T-helper 2 cell treated with Interferon-gamma antibody and Interleukin-4, amounts not matched to agents 100 ng/mL and 5 ng/mL, for 36 hours (primary cell): ENCODE measurements around the gene PQBP1. TPM values are rescaled to one million over a fixed set of nuclear protein-coding genes. Genes with fewer than 3 reads are reported as not detected.

Experiments
- intact Hi-C: fragments of 100-400 bp; cut with micrococcal nuclease; formaldehyde crosslinking; loops from one replicate; pipeline ENCODE4 v1.15.1; 2023
- total RNA-seq: library from RNA; stranded (reverse); gene quantifications from 2 replicates; pipeline ENCODE4 v1.2.3, GENCODE V29; 2022

PQBP1 gene
- total RNA-seq, 1 donor from 2014 or later: 77.9 TPM

DNA sequence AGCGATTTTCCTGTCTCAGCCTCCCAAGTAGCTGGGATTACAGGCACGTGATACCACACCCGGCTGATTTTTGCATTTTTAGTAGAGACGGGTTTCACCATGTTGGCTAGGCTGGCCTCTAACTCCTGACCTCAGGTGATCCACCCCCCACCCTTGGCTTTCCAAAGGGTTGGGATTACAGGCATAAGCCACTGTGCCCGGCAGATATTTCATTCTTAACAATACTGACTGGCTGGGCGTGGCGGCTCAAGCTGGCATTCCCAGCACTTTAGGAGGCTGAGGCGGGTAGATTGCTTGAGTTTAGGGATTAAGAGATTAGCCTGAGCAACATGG, 1.3 kb downstream of the PQBP1 start:
- intact Hi-C loops: loop anchor here (5.0 to 10.0 kb wide), 4 partner anchors 97 to 266 kb away; partner anchors contain the start of genes HDAC6, MAGIX, SUV39H1 and TFE3

DNA sequence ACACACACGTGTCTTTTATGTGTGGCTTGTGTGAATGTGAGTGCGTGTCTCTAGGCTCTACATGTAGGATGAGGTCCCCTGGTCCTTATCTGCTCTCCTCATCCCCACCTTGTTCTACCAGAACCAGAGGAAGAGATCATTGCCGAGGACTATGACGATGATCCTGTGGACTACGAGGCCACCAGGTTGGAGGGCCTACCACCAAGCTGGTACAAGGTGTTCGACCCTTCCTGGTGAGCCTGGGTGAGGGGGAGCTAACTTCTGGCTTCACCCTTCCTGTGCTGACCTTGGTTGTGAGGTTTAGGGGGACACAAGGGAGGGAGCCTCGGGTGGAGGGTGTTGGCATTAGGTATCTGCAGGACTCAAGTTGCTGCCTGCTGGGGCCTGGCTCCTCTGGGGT, 3.3 kb downstream of the PQBP1 start:
- intact Hi-C loops: no loop called here

DNA sequence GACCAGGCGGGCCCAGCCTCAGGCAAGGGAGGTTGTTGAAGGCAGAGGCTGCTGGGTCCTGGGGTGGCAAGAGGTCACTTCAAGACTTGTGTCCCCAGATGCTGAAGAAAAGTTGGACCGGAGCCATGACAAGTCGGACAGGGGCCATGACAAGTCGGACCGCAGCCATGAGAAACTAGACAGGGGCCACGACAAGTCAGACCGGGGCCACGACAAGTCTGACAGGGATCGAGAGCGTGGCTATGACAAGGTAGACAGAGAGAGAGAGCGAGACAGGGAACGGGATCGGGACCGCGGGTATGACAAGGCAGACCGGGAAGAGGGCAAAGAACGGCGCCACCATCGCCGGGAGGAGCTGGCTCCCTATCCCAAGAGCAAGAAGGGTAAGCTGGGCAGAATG, 4.4 kb downstream of the PQBP1 start:
- intact Hi-C loops: no loop called here

DNA sequence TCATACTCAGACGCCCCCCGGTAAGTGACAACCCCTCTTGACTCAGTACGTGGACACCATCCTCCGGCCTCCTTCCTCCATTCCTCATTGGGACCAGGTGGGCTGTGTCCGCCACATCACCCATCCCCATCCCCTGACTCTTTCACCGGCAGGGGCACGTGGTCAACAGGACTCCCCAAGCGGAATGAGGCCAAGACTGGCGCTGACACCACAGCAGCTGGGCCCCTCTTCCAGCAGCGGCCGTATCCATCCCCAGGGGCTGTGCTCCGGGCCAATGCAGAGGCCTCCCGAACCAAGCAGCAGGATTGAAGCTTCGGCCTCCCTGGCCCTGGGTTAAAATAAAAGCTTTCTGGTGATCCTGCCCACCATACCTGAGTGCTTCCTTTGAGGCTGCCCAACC, 5.0 kb downstream of the PQBP1 start:
- intact Hi-C loops: no loop called here

DNA sequence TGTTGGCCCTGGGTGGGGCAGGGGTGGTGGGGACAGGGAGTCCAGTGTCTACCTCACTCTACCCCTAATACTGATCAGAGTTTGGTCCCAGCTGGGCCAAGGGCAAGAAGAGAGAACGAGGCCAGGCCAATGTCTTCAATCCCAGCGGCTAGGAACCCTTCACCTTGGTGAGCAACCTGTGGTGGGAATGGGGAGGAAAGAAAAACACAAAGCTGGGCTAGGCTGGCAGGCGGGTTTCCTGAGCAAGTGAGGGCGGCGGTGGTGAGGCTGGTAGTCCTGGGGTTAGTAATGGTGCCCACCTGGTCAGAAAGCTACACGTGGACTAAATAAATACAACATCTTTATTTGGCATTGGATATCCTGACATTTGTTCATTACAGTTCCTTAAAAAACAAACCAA, 5.6 kb downstream of the PQBP1 start:
- intact Hi-C loops: no loop called here

DNA sequence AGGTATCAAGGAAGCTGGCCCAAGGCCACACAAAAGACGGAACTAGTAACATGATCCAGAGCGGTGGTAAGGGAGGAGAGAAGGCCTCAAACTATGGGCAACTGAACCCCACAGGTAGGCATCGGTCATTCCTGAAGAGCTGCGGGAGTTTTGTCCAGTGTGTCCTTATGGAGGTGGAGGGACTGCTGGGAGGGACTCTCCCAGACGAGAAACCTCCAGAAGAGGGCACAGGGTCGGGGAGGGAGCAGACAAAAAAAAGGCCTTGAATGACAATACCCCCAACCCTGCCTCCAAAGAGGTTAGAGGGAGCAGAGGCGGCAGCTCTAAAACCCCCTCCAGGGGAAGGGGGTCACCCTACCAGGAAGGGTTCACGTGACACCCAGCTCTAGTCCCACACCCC, 6.5 kb downstream of the PQBP1 start:
- intact Hi-C loops: no loop called here

DNA sequence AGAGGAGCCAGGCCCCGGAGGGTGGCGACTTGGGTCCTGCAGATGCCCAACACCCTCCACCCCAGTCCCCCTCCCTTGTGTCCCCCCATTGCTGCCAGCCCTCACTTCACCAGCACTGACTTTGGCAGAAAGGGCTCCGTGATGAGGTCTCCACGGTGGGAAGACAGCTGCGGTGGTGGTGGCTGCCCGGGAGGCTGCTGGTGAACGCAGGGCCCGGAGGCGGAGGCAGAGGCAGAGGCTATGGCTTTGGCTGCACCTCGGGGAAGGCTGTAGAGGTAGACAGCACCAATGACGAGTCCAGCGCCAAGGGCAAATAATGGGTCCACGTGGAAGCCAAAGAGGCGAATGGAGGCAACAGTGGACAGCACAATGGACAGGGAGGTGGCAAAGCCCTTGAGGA, 6.9 kb downstream of the PQBP1 start:
- intact Hi-C loops: no loop called here

DNA sequence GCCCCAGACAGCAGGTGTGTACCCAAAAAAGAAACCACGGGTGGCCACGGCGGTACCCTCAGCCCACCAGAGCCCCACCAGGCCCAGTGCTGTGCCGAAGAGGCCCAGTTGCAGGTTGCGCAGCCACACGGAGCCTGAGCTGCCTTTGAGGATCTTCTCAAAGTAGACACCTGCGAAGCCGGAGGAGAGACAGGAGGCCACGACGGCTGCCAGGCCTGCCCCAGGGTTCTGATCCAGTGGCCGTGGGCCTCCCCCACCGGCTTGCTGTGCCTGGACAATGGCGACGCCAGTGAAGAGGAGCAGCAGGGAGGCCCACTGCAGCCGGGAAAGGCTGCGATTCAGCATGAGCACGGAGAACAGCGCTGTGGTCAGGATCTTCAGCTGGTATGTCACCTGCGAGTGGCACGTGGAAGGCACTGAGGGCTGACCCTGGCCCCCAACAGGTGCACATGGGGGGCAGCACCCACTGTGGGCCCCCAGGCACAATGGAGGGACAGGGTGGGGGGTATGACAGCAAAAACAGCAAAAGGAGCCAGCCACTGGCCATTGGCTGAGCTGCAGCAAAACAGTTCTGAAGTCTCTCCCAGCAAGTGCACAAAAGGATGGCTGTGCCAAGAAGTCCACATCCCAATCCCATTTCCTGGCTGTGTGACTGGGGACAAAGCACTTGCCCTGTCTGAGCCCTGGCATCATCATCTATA, 7.5 kb downstream of the PQBP1 start:
- intact Hi-C loops: no loop called here

DNA sequence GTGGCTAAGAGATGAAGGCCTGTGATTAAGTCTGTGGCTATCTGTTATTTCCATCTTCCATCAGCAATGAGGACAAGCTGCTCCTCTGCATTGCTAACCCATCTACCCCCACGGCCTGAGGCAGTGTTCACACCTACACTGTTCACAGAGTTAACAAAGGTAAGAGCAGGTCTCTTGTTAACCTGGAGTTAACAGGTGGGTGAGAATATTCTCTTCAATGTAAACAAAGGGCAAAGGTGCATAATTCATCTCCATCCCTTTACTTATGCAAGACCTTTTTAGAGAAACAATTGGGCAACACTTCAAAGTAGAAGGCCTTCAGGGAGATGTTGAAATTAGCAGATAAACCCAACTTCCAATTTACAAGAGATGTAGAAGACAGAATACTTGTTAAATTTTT, 10.9 kb downstream of the PQBP1 start:
- intact Hi-C loops: no loop called here

DNA sequence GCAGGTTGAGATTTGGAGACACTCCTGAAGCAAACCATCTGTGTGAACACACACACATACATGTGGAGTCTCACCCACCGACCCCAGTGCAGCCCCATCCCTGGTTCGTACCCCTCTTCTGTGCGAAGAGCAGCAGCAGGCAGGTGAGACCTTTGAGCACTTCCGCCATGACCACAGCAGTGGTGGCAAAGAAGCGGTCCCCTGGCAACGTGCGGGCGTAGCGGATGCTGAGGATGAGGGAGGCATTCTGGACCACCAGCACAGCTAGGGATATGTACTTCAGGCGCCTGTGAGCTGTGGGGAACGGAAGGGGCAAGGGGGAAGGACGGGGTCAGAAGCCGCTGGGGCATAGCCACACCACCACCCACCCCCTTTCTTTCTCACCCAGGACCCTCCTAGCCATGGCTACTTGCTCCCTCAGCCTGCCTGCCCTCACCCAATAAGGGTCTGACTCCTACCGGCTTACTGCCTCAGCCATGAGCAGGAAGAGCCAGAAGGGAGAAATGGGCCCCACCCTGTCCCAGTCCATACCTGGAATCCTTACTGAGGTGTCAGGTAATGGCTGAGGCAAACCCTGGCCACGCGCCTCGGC, 12.1 kb downstream of the PQBP1 start:
- intact Hi-C loops: loop anchor here (10.0 kb wide), 1 partner anchor 265 kb away; no protein-coding TSS in a partner anchor

DNA sequence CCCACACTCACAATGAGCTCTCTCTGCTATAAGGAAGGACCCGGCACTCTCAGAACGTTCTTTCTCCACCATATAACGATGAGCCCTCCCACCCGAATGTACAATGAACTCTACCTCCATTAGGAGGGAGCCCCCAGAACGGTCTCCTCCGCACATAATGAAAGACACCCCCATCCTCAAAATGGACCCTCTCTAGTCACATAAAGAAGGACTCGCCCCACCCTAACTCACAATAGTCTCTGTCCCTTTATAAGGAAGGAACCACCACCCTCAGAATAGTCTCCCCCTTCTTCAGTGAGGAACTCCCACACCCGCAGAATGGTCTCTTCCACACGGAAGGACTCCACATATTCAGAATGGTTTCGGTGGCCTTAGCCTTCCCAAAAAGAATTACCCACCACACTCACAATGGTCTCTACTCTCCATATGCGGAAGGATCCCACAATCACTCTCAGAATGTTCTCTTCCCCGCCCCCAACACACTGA, 13.2 kb downstream of the PQBP1 start:
- intact Hi-C loops: loop anchor here (1.0 to 10.0 kb wide), 2 partner anchors 14 to 266 kb away; partner anchors contain the start of genes PQBP1 and TIMM17B

DNA sequence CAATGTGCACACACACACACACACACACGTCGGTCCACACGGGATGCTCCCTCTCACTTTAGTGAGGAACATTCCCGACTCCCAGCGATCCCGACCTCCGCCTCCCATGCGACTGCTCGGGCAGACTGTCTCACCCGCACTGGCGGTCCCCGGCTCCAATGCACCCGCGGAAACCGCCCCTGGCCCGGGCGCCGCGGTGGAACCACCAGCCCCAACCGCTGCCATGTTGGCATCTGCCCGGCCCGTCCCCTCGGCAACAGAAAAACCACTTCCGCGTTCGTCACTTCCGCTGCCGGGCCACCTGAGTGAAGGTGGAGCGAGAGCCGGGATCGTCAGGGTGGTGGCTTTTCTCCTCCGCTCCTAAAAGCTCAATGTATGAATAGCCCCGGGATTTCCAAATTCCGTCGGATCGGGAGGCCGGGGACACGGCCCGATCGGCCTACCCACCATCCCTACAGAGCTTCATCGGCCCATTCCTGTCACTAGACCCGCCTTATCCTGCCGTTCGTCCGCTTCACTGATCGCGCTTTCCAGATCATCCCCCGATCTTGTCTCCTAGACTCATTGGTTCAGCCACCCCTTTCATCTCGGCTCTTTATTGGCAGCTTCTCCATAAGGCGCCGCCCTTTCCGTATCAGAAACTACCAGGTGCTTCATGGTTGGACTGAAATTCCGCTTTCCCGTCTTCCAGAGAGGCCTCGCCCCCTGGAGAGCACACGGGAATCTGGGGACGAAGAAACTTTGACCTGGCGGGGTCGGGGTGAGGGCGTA, 13.9 kb downstream of the PQBP1 start, which contains the start of gene SLC35A2:
Gene SLC35A2 (minus strand): TSS at position 235 of the 771 bp plus-strand sequence. CDS start 10 bp downstream, at position 225.
- intact Hi-C loops: loop anchor here (1.0 to 10.0 kb wide), 2 partner anchors 14 to 267 kb away; partner anchors contain the start of genes PQBP1 and TIMM17B

DNA sequence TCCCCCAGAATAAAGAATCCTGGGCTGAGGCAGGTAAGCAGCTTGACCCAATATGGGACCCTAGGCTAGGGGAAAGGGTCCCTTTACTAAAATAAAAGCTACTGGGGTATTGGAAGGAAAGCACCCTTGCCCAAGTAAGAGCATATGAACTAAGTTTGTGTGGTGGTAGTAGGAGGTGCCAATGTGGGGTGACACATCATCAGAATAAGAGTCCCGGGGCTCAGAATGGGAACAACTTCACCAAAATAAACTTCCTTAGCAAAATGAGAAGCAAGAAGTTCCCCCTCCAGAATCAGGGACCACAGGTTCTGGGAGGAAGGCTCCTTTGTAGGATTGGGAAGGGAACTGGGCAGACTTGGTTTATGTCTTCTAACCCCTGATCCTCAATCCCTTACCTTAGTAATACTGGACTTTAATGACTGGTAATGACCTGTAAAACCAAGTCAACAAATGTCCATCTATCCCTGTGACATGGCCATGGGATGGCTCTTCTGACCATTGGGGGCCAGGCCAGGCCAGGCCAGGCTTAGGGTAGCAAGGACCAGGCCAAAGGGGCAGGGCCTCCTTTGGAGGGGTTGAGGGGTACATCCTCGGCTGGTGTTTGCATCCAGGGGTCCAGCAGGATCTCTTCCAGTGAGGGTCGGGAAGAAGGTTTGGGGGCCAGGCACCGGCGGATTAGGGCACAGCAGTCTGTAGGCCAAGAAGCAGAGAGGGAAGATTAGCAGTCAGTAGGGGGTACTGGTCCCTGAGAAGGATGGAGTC, 16.1 kb downstream of the PQBP1 start:
- intact Hi-C loops: loop anchor here (10.0 kb wide), 1 partner anchor 269 kb away; no protein-coding TSS in a partner anchor

DNA sequence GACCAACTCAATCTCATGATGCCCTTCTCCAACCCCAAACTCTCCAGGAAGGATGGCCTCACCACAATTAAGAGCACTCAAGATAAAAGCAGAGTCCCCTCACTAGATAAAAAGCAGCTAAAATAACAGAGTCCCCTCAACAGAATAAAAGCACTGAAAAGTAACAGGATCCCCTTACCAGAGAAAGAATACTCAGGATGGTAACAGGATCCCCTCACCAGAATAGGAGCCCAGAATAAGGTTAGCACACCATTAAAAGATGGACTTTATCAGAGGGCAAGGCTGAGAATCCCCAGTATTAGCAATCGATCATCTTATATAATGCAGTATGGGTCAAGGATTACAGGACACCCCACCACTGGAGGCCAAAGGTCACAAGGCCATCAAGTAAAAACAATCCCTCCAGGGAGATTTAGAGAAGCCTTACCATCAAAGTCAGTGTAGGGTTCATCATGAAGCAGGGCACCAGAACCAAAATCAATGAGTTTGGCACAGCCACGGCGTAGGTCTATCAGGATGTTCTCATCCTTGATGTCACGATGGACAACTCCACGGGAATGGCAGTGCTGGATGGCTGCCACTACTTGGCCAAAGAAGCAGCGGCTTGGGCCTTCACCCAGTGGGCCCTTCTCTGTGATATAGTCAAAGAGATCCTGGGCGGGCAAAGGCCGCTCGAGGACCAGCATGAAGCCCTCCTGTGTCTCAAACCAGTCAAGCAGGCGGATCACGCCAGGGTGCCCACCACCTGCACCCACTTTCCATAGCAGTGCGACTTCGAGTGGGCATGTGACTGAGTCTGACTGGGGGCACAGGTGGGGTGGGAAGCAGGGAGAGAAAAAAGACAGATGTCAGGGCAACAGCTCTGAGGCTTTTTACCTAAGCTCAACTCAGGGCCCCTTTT, 17.1 kb downstream of the PQBP1 start:
- intact Hi-C loops: loop anchor here (5.0 to 10.0 kb wide), 2 partner anchors 87 to 270 kb away; partner anchors contain the start of gene GRIPAP1

DNA sequence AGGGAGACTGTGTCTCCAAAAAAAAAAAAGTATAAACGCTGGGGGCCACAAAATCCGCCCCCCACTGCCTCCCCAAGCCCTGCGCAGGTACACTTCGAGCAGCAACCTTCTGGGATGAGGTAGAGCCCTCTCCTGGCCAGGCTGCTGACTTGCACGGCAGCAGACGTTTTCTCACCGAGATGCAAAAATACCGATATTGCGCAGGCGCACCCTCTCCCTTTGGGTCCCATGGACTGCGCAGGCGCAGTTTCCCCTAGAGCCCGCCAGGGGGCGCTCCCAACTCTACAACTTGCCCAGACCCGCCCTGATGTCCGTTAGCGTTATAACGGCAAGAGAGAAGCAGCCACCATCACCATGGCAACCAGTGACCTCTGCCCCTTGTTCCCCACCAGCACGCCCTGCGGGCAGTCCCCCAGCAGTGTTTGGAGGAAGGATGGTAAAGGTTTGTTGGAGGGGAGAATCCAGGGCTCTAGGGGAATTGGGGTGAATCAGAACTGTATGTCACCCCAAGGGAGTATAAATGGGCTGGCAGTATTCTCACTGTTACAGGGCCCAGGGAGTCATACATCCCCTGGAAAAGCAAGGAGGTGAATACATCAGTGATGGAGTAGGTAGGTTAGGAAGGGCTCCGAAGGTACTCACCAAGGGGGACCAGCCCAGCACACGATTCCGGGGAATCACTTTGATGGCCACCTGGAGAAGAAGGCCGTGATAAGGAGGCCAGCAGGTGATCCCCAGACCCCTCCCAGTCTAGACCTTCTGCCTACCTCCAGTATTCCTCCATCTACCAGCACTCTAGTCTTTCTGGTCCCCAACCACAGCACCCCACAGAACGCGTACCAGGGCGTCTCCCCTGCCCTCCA, 19.6 kb downstream of the PQBP1 start:
- intact Hi-C loops: loop anchor here (1.0 to 10.0 kb wide), 5 partner anchors 20 to 273 kb away; partner anchors contain the start of genes GRIPAP1, PQBP1, TFE3 and TIMM17B

DNA sequence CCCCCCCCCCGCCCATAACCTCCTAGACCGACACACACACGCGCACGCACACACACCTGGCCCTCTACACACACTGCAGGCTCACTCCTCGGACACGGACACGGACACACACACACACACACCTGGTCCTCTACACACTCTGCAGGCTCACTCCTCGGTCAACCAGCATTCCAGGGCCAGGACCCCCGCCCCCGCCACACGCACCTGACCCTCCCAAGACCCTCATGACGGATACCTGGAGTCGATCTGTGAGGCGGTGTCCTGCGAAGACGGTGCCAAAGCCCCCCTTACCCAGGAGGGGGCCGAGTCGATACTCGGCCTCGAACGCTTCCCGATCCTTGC, 20.5 kb downstream of the PQBP1 start:
- intact Hi-C loops: loop anchor here (5.0 to 10.0 kb wide), 2 partner anchors 84 to 273 kb away; partner anchors contain the start of gene GRIPAP1

DNA sequence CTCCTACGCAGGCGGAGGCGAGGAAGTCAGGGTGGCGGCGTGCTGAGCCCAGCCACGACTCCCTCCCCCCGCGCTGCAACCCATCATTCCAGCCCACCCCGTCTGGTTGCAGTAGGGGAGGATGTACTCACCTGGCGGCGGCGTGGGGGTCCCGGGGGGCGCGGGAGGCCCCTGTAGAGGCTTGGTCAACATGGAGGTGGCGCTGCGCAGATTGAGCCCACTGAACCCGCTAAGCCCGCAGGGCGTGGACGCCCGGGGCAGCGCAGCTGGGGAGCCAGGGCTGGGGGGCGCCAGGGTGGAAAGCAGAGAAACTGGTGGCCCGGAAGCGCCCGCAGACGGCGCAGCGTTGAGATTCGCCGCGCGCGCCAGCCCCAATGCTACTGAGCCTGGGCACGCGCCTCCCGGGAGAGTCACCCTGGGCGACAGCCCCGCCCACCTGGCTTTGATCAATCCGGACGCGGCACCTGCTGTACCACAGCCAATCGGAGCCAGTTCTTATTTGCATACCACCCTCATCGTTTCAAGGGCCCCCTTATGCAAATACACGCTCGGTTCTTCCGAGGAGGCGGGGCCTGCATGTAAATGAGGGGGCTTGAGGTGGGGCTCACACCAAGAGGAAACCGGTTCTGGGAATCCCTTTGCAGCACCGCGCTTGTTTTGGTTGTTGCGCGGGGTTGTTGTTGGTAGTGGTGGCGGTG, 21.1 kb downstream of the PQBP1 start, which contains the start of gene PIM2:
Gene PIM2 (minus strand): TSS at position 382 of the 698 bp plus-strand sequence. CDS start 190 bp downstream, at position 192.
- intact Hi-C loops: loop anchor here (1.0 to 10.0 kb wide), 5 partner anchors 19 to 274 kb away; partner anchors contain the start of gene GRIPAP1

DNA sequence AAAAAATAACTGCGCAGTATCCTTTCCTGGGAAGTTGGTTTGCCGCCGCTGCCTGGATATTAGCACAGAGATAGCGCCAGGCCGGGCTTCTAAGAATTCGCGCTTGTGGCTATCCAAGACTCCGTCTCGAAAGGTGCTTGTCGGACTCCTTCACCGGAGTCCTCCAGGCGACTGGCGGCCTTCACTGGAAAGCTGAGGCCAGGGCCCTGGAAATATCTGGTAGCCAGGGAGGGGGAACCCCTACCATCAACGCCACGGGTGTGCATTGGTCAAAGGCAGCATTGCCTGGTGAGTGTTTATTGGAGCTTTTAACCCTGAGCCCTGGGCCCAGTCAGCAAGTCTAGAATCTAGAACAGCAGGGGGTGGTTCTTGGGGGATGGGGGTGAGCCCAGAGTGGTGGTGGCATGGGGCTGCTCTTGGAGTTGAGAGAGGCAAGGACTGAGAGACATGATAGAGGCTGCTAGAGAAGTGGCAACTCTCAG, 21.7 kb downstream of the PQBP1 start:
- intact Hi-C loops: loop anchor here (1.0 to 10.0 kb wide), 5 partner anchors 18 to 275 kb away; partner anchors contain the start of gene GRIPAP1
